CD4-positive, alpha-beta T cell treated with Interleukin-2 at 100 ng/mL for 4 hours (primary cell): ENCODE measurements around the gene CNKSR3.

Source experiments
- DNase-seq: peaks from one replicate; pipeline ENCODE4 v3.0.0-alpha.2; 2020; ENCODE audit warnings: low spot score

Gene CNKSR3

GRCh38 chr6:154479351-154479769 lies 31.1 kb downstream of the CNKSR3 start:
- no peak for DNase-seq

GRCh38 chr6:154478701-154479060 lies 31.8 kb downstream of the CNKSR3 start:
- DNase-seq = no peak

GRCh38 chr6:154478021-154478700 lies 32.3 kb downstream of the CNKSR3 start:
- DNase-seq = no peak

GRCh38 chr6:154476494-154476893 lies 34.0 kb downstream of the CNKSR3 start:
- DNase-seq = no peak

- no peak for DNase-seq
Measured at GRCh38 chr6:154474648-154475428, 35.6 kb downstream of the CNKSR3 start.

GRCh38 chr6:154473324-154473723 lies 37.2 kb downstream of the CNKSR3 start:
- no peak for DNase-seq

GRCh38 chr6:154471609-154472362 lies 38.7 kb downstream of the CNKSR3 start:
- DNase-seq = no peak

- DNase-seq = no peak
Measured at GRCh38 chr6:154469306-154469935, 41.1 kb downstream of the CNKSR3 start.

GRCh38 chr6:154468760-154469159 lies 41.7 kb downstream of the CNKSR3 start:
- DNase-seq = no peak

- DNase-seq = no peak
Measured at GRCh38 chr6:154466971-154467679, 43.4 kb downstream of the CNKSR3 start.

- no peak for DNase-seq
Measured at GRCh38 chr6:154466139-154466538, 44.3 kb downstream of the CNKSR3 start.

- DNase-seq = no peak
Measured at GRCh38 chr6:154463573-154464419, 46.7 kb downstream of the CNKSR3 start.

GRCh38 chr6:154462425-154462824 lies 48.1 kb downstream of the CNKSR3 start:
- no peak for DNase-seq

- no peak for DNase-seq
Measured at GRCh38 chr6:154461348-154461747, 49.1 kb downstream of the CNKSR3 start.

GRCh38 chr6:154460306-154461071 lies 50.0 kb downstream of the CNKSR3 start:
- no peak for DNase-seq

GRCh38 chr6:154459513-154459912 lies 51.0 kb downstream of the CNKSR3 start:
- no peak for DNase-seq

GRCh38 chr6:154458565-154459470 lies 51.7 kb downstream of the CNKSR3 start:
- DNase-seq = no peak

- DNase-seq = no peak
Measured at GRCh38 chr6:154457881-154458284, 52.6 kb downstream of the CNKSR3 start.
